GM21447 (cell line): ENCODE results near the gene UBIAD1.

Experiments used
- ATAC-seq: cut with Tn5 transposase; IDR thresholded peaks from one replicate; pipeline ENCODE4 v1.9.1; 2021; ENCODE audit not compliant: unreplicated experiment

UBIAD1 gene

GRCh38 chr1:11337580-11338073 is 64.6 kb downstream of the UBIAD1 start:
- ATAC-seq = no peak
